Measurements from ENCODE around the gene TFEC.
"Not testable (repeated sequence)": the region's sequence is repeated elsewhere in the genome, so short reads cannot be mapped to it uniquely, and the experiment has no call there.

Gene TFEC

GRCh38 chr7:116030651-116031276, at the start of gene TFEC:
TFEC (minus strand) TSS chr7:116030763; CDS start chr7:115984441, 46,322 bp downstream.
- H3K27ac ChIP-seq = no peak within 1 kb of the TSS
- TF ChIP-seq CTCF (conservative IDR thresholded peaks at IDR 0.05) = no peak
- TF ChIP-seq ZFX (IDR thresholded peaks at IDR 0.05) = no peak

- no peak overlapping the region for H3K27ac ChIP-seq
- TF ChIP-seq ZFX (IDR thresholded peaks at IDR 0.05) = no peak
- no peak for TF ChIP-seq CTCF (conservative IDR thresholded peaks at IDR 0.05)
These were observed 45.0 kb upstream of the TFEC start for GRCh38 chr7:116075351-116076145.

- TF ChIP-seq CTCF (conservative IDR thresholded peaks at IDR 0.05) = no peak
- no peak for TF ChIP-seq ZFX (IDR thresholded peaks at IDR 0.05)
These were observed 41.1 kb upstream of the TFEC start for GRCh38 chr7:116071629-116072028.

GRCh38 chr7:116064179-116064578, 33.6 kb upstream of the TFEC start:
- TF ChIP-seq ZFX (IDR thresholded peaks at IDR 0.05) (no peak), CTCF (conservative IDR thresholded peaks at IDR 0.05) (no peak)
- no peak overlapping the region for H3K27ac ChIP-seq

More at GRCh38 chr7:116071629-116072028, 41.1 kb upstream of the TFEC start:
- no peak overlapping the region for H3K27ac ChIP-seq

GRCh38 chr7:116062666-116063065, 32.1 kb upstream of the TFEC start:
- H3K27ac ChIP-seq = no peak overlapping the region
- TF ChIP-seq ZFX (IDR thresholded peaks at IDR 0.05) (no peak), CTCF (conservative IDR thresholded peaks at IDR 0.05) (no peak)

- TF ChIP-seq ZFX (IDR thresholded peaks at IDR 0.05) = no peak
- no peak for TF ChIP-seq CTCF (conservative IDR thresholded peaks at IDR 0.05)
- H3K27ac ChIP-seq = no peak overlapping the region
These were observed 21.4 kb upstream of the TFEC start for GRCh38 chr7:116052006-116052405.

GRCh38 chr7:116047261-116047660, 16.7 kb upstream of the TFEC start:
- not testable (repeated sequence) for H3K27ac ChIP-seq
